C4-2B (cell line): ENCODE measurements around the gene ATAD3A.

Source experiments
- ZFX ChIP-seq: fragments of 450-650 bp; IDR thresholded peaks from 2 replicates; pipeline ENCODE4 v1.6.1; 2017
- TF ChIP-seq, protein P1 (sequence below): fragments of 450-650 bp; conservative IDR thresholded peaks from 2 replicates; pipeline ENCODE4 v1.5.1; 2017; ENCODE audit warnings: mild to moderate bottlenecking

DNA sequence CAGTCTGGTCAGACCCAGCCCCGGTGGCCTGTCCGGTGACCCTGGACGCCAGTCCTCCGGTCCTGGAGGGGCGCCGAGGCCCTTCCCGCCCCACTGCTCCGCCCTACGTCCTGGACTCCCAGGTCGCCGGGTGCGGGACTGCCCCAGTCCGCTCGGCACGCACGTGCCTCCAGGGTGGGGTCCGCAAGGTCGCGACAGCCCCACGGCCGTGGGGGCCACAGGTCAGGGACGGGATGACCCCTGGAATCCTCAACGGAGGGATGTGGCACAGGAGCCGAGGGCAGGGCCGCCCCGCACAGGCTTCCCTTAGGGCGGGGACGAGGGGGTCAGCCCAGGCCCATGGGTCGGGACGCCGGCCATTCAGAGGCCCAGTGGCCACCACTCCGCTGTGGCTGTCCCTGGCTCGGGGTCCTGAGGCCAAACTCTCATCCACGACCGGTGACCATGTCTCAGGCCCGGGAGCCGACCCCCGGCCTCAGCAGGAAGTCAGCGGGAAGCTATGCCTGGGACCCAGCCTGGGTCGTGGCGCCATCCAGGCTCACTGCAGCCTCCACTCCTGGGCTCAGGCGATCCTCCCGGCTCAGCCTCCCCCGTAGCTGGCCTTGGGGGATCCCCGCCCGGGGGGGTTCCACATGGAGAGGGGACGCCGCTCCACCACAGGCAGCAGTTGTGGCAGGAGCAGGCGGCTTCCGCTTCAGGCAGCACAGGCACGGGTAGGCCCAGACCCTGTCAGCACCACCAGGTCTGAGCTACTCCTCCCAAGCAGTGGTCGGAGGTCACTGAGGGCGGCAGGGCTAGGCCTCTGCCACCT is 29.1 kb downstream of the ATAD3A start:
- TF ChIP-seq, protein P1, sequence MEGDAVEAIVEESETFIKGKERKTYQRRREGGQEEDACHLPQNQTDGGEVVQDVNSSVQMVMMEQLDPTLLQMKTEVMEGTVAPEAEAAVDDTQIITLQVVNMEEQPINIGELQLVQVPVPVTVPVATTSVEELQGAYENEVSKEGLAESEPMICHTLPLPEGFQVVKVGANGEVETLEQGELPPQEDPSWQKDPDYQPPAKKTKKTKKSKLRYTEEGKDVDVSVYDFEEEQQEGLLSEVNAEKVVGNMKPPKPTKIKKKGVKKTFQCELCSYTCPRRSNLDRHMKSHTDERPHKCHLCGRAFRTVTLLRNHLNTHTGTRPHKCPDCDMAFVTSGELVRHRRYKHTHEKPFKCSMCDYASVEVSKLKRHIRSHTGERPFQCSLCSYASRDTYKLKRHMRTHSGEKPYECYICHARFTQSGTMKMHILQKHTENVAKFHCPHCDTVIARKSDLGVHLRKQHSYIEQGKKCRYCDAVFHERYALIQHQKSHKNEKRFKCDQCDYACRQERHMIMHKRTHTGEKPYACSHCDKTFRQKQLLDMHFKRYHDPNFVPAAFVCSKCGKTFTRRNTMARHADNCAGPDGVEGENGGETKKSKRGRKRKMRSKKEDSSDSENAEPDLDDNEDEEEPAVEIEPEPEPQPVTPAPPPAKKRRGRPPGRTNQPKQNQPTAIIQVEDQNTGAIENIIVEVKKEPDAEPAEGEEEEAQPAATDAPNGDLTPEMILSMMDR: no peak
- TF ChIP-seq ZFX: no peak
